PC-9 (cell line): Measurements from ENCODE around the gene AMELX. TPM values are rescaled to one million over a fixed set of nuclear protein-coding genes. Genes with fewer than 3 reads are reported as not detected.

Source experiments
- BruUV-seq: library from RNA; stranded (reverse); fragments of 400-500 nt; replicated peaks from 2 replicates; lab custom pipeline; 2021; lab: Mats Ljungman, UMichigan
- CTCF ChIA-PET: fragments of 300-600 bp; sonication (Branson Sonifier 250); formaldehyde crosslinking; loops from one replicate; lab custom pipeline; 2022; ENCODE audit warnings: antibody characterized with exemption; lab: Charles Lee
- POLR2A ChIA-PET: fragments of 300-600 bp; sonication (Branson Sonifier 250); formaldehyde crosslinking; loops from one replicate; lab custom pipeline; 2022; ENCODE audit warnings: antibody characterized with exemption; ENCODE audit not compliant: unreplicated experiment; lab: Charles Lee
- DNase-seq, 2 experiments: peaks; one replicate each; pipeline versions ENCODE4 v3.0.0 to v3.0.0-alpha.2; 2015 to 2022; ENCODE audit warnings: mixed read lengths in 1 of 2
- H2AFZ ChIP-seq: fragments of 200-600 bp; sonication (generic); 2 replicates; pipeline ENCODE4 v1.8.1; 2017; ENCODE audit warnings: antibody characterized with exemption
- H3F3A ChIP-seq: fragments of 200-600 bp; sonication (generic); 2 replicates; pipeline ENCODE4 v1.8.1; 2017; ENCODE audit warnings: antibody characterized with exemption, mild to moderate bottlenecking, low read depth; ENCODE audit not compliant: insufficient read depth
- H3K27ac ChIP-seq: fragments of 200-600 bp; sonication (generic); 2 replicates; pipeline ENCODE4 v1.6.1; 2016; ENCODE audit warnings: mixed run types
- H3K27me3 ChIP-seq: fragments of 200-600 bp; sonication (generic); 2 replicates; pipeline ENCODE4 v1.6.1; 2016; ENCODE audit warnings: low read depth, mixed run types; ENCODE audit not compliant: insufficient read depth
- H3K36me3 ChIP-seq: fragments of 200-600 bp; sonication (generic); 2 replicates; pipeline ENCODE4 v1.6.1; 2016; ENCODE audit warnings: low read depth, mixed run types
- H3K4me1 ChIP-seq: fragments of 200-600 bp; sonication (generic); replicated peaks from 2 replicates; pipeline ENCODE4 v1.6.1; 2016; ENCODE audit warnings: mixed run types; ENCODE audit not compliant: insufficient read depth
- H3K4me2 ChIP-seq: fragments of 200-600 bp; sonication (generic); 2 replicates; pipeline ENCODE4 v1.6.1; 2017; ENCODE audit warnings: mixed run types
- H3K4me3 ChIP-seq: fragments of 200-600 bp; sonication (generic); 2 replicates; pipeline ENCODE4 v1.6.1; 2016; ENCODE audit warnings: mixed run types
- H3K79me2 ChIP-seq: fragments of 200-600 bp; sonication (generic); 2 replicates; pipeline ENCODE4 v1.6.1; 2017; ENCODE audit warnings: low read depth, mixed run types
- H3K9me2 ChIP-seq: fragments of 200-600 bp; sonication (generic); 2 replicates; pipeline ENCODE4 v1.8.1; 2017; ENCODE audit warnings: mild to moderate bottlenecking; ENCODE audit not compliant: insufficient read depth
- H3K9me3 ChIP-seq: fragments of 200-600 bp; sonication (generic); 2 replicates; pipeline ENCODE4 v1.8.1; 2016; ENCODE audit warnings: low read depth; ENCODE audit not compliant: insufficient read depth
- H4K20me1 ChIP-seq: fragments of 200-600 bp; sonication (generic); 2 replicates; pipeline ENCODE4 v1.8.1; 2017; ENCODE audit not compliant: insufficient read depth
- EZH2 ChIP-seq: fragments of 200-600 bp; sonication (generic); IDR thresholded peaks from 2 replicates; pipeline ENCODE4 v1.8.0; 2017; ENCODE audit warnings: antibody characterized with exemption, low read depth
- intact Hi-C: fragments of 100-400 bp; cut with micrococcal nuclease; formaldehyde crosslinking; loops from one replicate; pipeline ENCODE4 v1.10.0; 2022; ENCODE audit not compliant: unreplicated experiment
- total RNA-seq: library from RNA; stranded (reverse); gene quantifications from 2 replicates; pipeline ENCODE4 v1.2.3, GENCODE V29; 2021
- TF ChIP-seq, protein P1 (sequence below): fragments of 200-600 bp; sonication (generic); conservative IDR thresholded peaks from 2 replicates; pipeline ENCODE4 v1.6.1; 2017; ENCODE audit warnings: mixed run types, antibody characterized with exemption, mild to moderate bottlenecking, moderate library complexity

The AMELX gene
- total RNA-seq, 1 experiment from 2014 or later, result not detected

DNA sequence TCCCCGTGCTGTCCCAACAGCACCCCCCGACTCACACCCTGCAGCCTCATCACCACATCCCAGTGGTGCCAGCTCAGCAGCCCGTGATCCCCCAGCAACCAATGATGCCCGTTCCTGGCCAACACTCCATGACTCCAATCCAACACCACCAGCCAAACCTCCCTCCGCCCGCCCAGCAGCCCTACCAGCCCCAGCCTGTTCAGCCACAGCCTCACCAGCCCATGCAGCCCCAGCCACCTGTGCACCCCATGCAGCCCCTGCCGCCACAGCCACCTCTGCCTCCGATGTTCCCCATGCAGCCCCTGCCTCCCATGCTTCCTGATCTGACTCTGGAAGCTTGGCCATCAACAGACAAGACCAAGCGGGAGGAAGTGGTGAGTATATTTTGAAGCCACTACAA, 5.4 kb downstream of the AMELX start:
- Histone ChIP-seq H2AFZ (no peak overlapping the region), H4K20me1 (no peaks in the 10 kb centered on the region), H3K27me3 (peaks cover 20% of the 10 kb centered on the region), H3K9me3 (no peaks in the 10 kb centered on the region), H3K4me3 (no peak overlapping the region), H3F3A (no peaks in the 10 kb centered on the region), H3K4me2 (no peak overlapping the region), H3K9me2 (no peaks in the 10 kb centered on the region), H3K36me3 (no peaks in the 10 kb centered on the region), H3K4me1 (no peaks in the 10 kb centered on the region), H3K27ac (no peak overlapping the region), H3K79me2 (no peaks in the 10 kb centered on the region)
- TF ChIP-seq EZH2, result no peak
- TF ChIP-seq, protein P1, sequence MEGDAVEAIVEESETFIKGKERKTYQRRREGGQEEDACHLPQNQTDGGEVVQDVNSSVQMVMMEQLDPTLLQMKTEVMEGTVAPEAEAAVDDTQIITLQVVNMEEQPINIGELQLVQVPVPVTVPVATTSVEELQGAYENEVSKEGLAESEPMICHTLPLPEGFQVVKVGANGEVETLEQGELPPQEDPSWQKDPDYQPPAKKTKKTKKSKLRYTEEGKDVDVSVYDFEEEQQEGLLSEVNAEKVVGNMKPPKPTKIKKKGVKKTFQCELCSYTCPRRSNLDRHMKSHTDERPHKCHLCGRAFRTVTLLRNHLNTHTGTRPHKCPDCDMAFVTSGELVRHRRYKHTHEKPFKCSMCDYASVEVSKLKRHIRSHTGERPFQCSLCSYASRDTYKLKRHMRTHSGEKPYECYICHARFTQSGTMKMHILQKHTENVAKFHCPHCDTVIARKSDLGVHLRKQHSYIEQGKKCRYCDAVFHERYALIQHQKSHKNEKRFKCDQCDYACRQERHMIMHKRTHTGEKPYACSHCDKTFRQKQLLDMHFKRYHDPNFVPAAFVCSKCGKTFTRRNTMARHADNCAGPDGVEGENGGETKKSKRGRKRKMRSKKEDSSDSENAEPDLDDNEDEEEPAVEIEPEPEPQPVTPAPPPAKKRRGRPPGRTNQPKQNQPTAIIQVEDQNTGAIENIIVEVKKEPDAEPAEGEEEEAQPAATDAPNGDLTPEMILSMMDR, result no peak
- ChIA-PET CTCF (no interaction called here), POLR2A (no interaction called here)
- BruUV-seq, result no TSS peak
- intact Hi-C loops, result no loop called here
- no peak for DNase-seq

DNA sequence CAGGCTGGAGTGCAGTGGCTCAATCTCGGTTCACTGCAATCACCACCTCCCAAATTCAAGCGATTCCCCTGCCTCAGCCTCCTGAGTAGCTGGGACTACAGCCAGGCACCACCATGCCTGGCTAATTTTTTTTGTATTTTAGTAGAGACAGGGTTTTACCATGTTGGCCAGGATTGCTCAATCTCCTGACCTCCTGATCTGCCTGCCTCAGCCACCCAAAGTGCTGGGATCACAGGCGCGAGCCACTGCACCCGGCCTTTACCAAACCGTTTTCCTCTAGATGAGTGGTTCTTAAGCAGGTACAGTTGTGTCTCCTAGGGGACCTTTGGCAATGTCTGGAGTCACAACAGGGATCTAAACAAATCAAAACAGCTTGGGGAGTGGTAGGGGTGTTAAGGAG, 11.6 kb downstream of the AMELX start:
- no peaks in the 10 kb centered on the region for H3K36me3 ChIP-seq
- H3K9me2 ChIP-seq, result no peaks in the 10 kb centered on the region
- no peak overlapping the region for H3K4me2 ChIP-seq
- no peaks in the 10 kb centered on the region for H3F3A ChIP-seq
- no peaks in the 10 kb centered on the region for H4K20me1 ChIP-seq
- no peaks in the 10 kb centered on the region for H3K9me3 ChIP-seq
- peaks cover 6% of the 10 kb centered on the region; the same call in 1 of the 2 replicates for H3K27me3 ChIP-seq
- H3K27ac ChIP-seq, result no peak overlapping the region
- BruUV-seq, result no TSS peak
- TF ChIP-seq, protein P1, result no peak
- TF ChIP-seq EZH2, result no peak
- ChIA-PET CTCF (interaction anchor here (0.6 kb wide), 1 partner anchor 32 kb away, joined by 3 read pairs; no protein-coding TSS in a partner anchor), POLR2A (no interaction called here)
- DNase-seq, result no peak
- no peak overlapping the region for H3K4me3 ChIP-seq
- H3K4me1 ChIP-seq, result no peaks in the 10 kb centered on the region
- H3K79me2 ChIP-seq, result no peaks in the 10 kb centered on the region
- intact Hi-C loops, result no loop called here
- H2AFZ ChIP-seq, result no peak overlapping the region

DNA sequence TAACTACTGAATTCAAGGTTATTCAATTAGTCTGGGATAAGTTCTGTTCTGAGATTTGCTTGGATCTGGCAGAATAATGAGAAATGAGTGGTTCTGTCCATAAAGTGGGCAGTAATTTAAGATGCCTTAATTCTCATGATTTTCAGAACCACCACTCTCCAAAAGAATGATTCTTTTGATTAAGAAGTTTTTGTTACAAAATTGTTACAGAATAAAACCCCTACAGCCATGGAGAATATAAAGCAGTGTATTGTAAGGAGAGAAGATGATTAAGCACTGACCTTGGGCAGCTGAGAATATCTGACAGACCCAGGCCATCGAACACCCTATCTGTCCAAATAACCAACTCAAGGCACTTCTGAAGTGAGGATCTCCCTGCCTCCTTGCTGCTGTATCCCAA, 12.4 kb downstream of the AMELX start:
- CTCF ChIA-PET, result no interaction called here
- intact Hi-C loops, result no loop called here
- Histone ChIP-seq H3K4me1 (no peaks in the 10 kb centered on the region), H3K4me3 (no peak overlapping the region), H3F3A (no peaks in the 10 kb centered on the region), H4K20me1 (no peaks in the 10 kb centered on the region), H3K9me3 (no peaks in the 10 kb centered on the region), H3K36me3 (no peaks in the 10 kb centered on the region), H2AFZ (no peak overlapping the region), H3K79me2 (no peaks in the 10 kb centered on the region), H3K27me3 (peaks cover 6% of the 10 kb centered on the region; the same call in 1 of the 2 replicates), H3K4me2 (no peak overlapping the region), H3K27ac (no peak overlapping the region), H3K9me2 (no peaks in the 10 kb centered on the region)
- TF ChIP-seq, protein P1, result no peak
- no peak for TF ChIP-seq EZH2
- POLR2A ChIA-PET, result no interaction called here
- DNase-seq, result no peak
- BruUV-seq, result no TSS peak
